ENCODE measurements around the gene S100A4.
"Not testable (repeated sequence)": the region's sequence is repeated elsewhere in the genome, so short reads cannot be mapped to it uniquely, and the experiment has no call there.

DNA sequence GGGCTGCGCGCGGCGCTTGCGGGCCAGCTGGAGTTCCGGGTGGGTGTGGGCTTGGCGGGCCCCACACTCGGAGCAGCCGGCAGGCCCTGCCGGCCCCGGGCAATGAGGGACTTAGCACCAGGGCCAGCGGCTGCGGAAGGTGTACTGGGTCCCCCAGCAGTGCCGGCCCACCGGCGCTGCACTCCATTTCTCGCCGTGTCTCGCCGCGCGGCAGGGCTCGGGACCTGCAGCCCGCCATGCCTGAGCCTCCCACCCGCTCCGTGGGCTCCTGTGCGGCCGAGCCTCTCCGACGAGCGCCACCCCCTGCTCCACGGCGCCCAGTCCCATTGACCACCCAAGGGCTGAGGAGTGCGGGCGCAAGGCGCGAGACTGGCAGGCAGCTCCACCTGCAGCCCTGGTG, 23.8 kb downstream of the S100A4 start:
- TF ChIP-seq EP300 (conservative IDR thresholded peaks at IDR 0.05; ENCODE audit: poor library complexity, severe bottlenecking); TAF1 (IDR thresholded peaks at IDR 0.05; ENCODE audit: low read depth); RAD21 (conservative IDR thresholded peaks at IDR 0.05); POLR2AphosphoS5 (IDR thresholded peaks at IDR 0.05); EZH2 (IDR thresholded peaks at IDR 0.05; ENCODE audit: borderline replicate concordance, insufficient read depth, low read length, poor library complexity, severe bottlenecking): not testable (repeated sequence)
- TF ChIP-seq, protein P1, sequence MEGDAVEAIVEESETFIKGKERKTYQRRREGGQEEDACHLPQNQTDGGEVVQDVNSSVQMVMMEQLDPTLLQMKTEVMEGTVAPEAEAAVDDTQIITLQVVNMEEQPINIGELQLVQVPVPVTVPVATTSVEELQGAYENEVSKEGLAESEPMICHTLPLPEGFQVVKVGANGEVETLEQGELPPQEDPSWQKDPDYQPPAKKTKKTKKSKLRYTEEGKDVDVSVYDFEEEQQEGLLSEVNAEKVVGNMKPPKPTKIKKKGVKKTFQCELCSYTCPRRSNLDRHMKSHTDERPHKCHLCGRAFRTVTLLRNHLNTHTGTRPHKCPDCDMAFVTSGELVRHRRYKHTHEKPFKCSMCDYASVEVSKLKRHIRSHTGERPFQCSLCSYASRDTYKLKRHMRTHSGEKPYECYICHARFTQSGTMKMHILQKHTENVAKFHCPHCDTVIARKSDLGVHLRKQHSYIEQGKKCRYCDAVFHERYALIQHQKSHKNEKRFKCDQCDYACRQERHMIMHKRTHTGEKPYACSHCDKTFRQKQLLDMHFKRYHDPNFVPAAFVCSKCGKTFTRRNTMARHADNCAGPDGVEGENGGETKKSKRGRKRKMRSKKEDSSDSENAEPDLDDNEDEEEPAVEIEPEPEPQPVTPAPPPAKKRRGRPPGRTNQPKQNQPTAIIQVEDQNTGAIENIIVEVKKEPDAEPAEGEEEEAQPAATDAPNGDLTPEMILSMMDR (IDR thresholded peaks at IDR 0.05; ENCODE audit: poor library complexity, severe bottlenecking): not testable (repeated sequence)
- TF ChIP-seq, protein P2, sequence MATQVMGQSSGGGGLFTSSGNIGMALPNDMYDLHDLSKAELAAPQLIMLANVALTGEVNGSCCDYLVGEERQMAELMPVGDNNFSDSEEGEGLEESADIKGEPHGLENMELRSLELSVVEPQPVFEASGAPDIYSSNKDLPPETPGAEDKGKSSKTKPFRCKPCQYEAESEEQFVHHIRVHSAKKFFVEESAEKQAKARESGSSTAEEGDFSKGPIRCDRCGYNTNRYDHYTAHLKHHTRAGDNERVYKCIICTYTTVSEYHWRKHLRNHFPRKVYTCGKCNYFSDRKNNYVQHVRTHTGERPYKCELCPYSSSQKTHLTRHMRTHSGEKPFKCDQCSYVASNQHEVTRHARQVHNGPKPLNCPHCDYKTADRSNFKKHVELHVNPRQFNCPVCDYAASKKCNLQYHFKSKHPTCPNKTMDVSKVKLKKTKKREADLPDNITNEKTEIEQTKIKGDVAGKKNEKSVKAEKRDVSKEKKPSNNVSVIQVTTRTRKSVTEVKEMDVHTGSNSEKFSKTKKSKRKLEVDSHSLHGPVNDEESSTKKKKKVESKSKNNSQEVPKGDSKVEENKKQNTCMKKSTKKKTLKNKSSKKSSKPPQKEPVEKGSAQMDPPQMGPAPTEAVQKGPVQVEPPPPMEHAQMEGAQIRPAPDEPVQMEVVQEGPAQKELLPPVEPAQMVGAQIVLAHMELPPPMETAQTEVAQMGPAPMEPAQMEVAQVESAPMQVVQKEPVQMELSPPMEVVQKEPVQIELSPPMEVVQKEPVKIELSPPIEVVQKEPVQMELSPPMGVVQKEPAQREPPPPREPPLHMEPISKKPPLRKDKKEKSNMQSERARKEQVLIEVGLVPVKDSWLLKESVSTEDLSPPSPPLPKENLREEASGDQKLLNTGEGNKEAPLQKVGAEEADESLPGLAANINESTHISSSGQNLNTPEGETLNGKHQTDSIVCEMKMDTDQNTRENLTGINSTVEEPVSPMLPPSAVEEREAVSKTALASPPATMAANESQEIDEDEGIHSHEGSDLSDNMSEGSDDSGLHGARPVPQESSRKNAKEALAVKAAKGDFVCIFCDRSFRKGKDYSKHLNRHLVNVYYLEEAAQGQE (IDR thresholded peaks at IDR 0.05; ENCODE audit: borderline replicate concordance): not testable (repeated sequence)
